GM19372 (cell line): ENCODE data around the gene SERPINB10.

Experiments
- ATAC-seq: cut with Tn5 transposase; IDR thresholded peaks from one replicate; pipeline ENCODE4 v1.9.1; 2021; ENCODE audit warnings: mild to moderate bottlenecking, low read depth, moderate library complexity; ENCODE audit not compliant: unreplicated experiment

Gene SERPINB10, protein sequence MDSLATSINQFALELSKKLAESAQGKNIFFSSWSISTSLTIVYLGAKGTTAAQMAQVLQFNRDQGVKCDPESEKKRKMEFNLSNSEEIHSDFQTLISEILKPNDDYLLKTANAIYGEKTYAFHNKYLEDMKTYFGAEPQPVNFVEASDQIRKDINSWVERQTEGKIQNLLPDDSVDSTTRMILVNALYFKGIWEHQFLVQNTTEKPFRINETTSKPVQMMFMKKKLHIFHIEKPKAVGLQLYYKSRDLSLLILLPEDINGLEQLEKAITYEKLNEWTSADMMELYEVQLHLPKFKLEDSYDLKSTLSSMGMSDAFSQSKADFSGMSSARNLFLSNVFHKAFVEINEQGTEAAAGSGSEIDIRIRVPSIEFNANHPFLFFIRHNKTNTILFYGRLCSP

DNA sequence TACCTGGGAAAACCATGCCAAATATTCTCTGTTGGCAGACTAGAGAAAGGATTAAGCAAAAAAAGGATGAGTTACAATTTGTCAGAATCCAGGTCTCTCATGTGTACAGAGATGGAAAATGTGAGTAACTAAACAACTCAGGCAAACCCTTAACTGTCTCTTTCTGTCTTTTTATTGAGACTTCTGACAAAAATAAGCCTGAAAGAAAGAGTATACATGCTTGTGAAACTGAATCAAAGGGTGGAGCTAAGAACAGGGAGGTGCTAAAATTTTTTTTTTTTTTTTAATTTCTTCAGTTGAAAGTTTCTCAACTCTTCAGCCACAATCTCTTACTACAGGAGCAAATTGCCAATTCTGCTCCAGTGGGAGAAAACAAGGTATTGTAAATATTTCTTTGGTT is at the start of gene SERPINB10:
SERPINB10 (plus strand) TSS at position 295 of the 400 bp plus-strand sequence. CDS start 7,553 bp downstream, outside the sequence.
- peak; percentile 77 for ATAC-seq

DNA sequence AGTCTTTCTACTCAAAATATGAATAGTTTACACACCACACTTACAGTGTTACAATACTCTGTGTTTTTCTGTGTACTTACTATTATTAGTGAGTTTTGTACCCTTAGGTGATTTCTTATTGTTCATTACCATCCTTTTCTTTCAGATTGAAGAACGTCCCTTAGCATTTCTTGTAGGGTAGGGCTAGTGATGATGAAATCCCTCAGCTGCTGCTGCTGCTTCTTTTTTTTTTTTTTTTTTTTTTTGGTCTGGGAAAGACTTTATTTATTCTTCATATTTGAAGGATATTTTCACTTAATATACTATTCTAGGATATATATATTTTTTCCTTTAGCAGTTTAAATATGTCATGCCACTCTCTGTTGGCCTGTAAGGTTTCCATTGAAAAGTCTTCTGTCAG is 49.3 kb upstream of the SERPINB10 start:
- ATAC-seq: no peak

DNA sequence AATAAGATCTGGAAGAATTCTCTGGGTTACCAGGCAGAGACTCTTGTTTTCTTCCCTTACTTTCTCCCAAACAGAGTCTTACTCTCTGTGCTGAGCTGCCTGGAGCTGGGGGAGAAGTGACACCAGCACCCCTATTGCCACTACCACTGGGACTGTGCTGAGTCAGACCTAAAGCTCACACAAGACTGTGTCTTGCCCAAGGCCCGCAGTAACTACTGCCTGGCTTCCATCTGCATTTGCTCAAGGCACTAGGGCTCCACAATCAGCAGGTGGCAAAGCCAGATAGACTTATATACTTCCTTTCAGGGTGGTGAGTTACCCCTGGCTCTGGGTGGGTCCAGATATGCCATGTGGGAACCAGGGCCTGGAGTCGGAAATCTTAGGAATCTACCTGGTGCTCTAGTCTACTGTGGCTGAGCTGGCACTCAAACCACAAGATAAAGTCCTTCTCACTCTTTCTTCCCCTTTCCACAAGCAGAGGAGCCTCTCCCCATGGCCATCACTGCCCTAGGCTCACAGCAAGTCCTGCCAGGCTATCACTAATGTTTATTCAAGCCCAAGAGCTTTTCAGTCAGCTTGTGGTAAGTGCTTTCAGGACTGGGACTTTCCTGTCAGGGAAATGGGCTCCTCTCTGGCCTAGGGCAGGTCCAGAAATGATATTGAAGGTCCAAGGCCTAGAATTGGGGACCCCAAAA is 47.8 kb upstream of the SERPINB10 start:
- ATAC-seq: no peak

DNA sequence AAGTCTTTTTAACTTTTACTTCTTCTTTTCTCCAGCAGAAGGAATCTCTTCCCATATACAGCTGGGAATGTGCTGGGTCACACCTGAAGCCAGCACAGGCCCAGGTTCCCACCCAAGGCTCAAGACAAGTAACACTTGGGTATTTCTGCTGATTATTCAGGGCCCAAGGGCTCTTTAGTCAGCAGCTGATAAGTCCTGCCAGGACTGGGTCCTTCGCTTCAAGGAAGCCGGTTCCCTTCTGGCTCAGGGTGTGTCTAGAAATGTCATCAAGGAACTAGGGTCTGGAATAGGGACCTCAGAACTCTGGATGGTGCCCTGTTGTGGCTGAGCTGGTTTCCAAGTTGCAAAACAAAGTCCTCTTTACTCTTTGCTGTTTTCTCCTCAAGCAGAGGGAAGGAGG is 47.2 kb upstream of the SERPINB10 start:
- no peak for ATAC-seq

DNA sequence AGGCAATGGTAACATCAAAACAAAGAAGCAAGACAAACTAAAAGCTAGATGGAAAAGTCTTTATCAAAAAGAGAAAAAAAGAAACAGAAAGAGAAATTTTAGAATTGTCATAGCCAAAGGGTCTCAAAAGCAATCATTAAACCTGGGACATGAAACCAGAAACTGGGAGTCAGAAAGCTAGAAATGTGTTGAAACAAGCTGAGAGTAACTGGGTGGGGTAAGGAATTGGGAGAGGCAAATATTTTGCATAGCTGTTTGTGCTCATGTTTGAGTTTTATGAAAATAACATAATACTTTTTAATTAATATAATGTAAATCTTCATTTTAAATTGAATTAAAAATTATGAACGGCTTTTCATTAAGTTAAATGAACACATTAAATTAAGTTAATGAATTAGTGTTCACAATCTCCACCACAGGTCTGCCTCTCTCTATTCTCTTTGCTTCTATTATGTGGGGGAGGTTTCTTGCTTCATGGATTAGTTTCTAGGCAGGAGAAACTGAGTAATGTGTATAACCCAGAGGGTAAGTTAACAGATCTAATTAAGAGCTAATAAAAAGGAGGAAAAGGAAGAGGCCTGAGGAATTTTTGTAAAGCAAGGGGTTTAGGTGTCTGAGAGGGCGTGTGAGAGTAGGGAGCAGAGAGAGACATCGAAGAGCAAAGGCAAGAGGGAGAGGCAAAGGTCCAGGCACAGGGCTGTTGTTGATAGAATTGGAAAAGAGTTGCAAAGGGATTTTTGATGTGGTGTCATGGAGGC is 40.2 kb upstream of the SERPINB10 start:
- no peak for ATAC-seq

DNA sequence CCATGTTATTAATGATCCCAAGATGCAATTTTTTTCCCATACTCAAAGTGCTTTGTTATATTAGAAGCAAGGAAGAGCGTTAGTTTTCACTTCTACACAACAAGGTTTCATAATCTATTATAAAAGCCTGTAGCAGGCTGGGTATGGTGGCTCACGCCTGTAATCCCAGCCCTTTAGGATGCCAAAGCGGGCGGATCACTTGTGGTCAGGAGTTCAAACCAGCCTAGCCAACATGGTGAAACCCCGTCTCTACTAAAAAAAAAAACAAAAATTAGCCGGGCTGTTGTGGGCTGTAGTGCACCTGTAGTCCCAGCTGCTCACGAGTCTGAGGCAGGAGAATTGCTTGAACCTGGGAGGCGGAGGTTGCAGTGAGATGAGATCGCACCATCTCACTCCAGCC is 39.2 kb upstream of the SERPINB10 start:
- ATAC-seq: no peak

DNA sequence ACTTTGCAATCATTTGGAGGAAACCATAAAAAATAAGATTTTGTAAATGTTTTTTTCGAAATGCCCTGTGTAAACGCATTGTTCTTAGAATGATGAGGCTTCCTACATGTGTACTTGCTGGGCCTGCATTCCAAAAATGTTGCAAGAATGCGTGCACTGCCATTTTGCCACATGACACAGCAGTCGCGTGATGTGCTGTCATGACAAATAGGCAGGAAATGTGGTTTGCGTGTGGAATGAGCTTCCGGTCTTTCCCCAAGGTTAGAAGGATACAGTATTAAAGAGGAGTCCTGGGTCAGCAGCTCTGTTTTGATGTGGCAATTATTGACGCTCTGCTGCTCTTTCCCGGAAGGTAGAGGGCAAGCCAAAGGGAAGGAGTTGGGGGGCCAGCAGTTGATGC is 38.4 kb upstream of the SERPINB10 start:
- ATAC-seq: no peak

DNA sequence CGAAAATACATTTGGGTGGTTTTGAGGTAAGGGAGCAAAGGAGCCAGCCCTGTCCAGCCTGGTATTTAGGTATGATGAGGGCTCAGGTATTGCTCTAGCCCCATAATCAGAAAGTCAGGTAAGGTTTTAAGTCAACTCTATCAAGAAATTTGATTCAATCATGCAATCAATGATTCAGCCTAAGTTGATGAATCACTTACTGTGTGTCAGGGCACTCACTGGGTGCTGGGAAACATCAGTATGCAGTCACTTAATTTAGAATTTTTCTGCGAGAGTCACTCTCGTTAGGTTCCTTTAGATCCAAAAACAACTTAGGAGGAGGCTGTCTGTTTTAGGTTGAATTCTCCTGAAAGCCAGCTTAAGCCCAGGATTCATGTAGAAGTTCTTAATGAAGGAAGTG is 37.9 kb upstream of the SERPINB10 start:
- no peak for ATAC-seq

DNA sequence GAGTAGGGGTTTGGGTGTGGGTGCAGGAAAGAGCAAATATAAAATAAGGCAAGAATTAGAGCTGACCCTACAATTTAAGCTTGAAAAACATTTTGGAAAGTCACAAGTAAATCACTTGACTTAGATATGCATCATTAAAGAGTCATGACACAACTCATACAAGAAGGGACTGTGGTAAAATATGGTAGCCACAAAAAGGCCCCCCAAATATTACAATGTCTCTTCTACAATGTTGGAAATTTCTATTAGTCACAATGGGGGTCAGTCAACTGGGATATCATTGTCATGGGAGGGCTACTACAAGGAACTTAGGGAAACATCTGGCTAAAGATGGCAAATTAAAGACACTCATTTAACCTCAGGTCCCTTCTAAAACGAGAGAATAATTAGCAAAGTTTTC is 35.9 kb upstream of the SERPINB10 start:
- no peak for ATAC-seq

DNA sequence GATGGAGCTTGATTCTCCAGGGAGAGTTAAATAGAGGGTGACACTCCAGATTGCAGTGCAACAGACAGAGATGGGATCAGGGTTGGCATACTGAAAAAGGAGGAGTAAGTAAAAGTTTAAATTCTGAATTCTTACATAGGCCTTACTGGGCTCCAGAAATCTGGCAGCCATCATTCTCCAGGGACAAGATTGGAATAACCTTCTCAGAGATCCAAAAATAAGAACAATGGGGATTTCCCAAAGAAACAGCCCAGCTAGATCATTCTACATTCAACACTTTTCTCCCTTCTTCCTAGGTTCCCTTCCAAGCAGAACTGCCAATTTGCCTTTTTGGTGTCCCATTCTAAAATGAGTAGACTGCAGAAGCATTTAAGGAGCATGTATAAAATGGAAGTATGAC is 35.2 kb upstream of the SERPINB10 start:
- ATAC-seq: no peak

DNA sequence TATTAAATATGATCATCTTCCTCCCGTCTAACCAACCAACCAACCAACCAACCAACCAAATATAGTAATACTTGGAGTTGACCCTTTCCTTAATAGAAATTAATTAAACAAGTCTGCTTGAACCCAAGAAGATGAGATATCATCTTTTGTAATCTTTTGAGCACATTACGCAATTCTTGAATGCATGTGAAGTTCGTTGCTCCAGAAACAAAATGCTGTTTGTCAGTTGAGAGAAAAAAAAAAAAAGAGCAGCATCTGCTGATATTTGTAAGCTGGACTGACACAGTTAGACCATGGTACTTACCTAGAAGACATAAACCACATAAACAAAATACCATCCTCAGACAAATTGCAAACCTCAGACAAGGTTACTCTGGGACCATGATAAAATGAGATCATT is 29.4 kb upstream of the SERPINB10 start:
- ATAC-seq: no peak

DNA sequence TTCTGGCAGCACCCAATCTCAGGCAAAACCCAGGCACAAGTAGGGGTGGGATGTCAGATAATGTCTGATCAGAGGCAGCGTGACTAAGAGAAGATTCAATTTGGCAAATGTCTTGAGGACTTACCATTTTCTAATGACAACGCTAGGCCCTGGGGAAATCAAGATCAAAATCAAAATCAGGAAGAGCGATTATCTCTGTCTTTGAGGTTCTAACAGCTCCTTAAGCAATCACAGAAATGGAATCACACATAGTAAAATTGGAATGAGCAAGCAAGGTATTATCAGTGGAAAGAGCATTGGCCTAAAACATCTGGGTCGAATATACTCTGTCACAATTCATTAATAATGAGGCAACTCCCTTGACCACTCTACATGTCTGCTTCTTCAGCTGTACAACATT is 28.8 kb upstream of the SERPINB10 start:
- no peak for ATAC-seq

DNA sequence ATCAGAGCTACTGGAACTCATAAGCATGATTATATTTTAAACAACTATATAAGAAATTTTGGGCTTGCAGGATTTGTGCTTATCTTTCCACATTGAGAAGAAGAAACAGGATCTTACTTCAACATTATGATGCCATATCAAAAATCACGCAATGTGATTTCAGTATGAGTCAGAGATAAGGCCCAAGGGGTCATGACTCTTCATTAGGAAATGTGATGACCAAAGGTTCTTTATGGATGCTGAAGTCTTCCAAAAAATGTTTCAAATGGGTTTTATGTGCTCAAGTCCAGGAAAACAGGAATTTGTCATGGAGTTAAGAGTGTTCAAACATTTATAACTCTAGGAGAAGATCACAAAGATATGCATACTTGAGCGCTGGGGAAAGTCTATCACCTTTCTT is 28.0 kb upstream of the SERPINB10 start:
- no peak for ATAC-seq

DNA sequence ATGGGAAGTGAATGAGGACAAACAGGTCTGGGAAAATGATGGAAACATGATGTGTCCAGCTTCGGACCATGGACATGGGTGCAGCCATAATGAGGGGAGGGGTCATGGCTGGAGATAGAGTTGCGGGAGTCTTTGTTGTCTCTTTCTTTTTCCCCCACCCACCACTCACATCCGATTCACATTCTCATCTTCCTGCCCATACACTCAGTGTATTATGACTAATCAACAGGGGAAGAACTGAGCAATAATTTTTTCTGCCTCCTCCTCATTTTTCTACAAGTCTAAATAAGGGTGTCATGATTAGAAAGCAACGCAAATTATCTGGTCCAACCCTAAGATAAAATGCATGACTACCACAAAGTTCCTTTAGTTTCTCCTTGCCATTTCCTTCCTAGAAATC is 25.9 kb upstream of the SERPINB10 start:
- no peak for ATAC-seq

DNA sequence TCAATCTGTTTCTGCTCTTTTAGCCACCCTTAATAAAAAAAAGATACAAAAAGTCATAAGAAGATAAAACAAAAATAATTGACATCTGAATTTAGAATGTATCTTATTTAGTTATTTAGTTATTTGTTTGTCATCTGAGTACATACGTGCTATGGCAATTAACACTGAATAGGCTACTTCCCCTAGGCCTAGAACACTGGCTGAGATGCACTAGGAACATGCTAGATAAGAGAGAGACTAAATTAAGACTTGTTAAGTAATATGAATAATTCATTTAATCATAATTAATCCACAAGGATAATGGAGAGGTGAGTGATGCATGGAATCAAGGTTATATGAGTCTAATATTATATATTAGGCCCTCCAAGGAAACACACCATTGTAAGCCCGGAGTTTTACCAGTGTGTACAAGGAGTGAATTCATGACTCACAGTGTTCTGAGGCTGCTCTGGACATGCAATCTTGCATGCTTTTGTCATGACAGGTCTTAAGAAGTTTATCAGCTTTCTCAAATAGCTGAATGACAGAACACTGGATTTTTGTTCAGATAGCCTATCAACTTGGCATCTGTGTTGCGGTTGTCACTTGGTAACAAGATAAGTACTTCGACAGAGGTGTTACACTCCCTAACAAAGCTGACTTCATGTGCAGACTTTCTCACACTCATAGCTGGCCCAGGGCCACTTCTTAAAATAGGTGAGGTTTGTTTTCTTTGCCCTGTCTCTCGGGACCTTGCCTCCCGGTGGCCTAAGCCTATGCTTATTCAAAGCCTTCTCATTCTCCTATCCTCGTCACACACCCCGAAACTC is 25.2 kb upstream of the SERPINB10 start:
- no peak for ATAC-seq

DNA sequence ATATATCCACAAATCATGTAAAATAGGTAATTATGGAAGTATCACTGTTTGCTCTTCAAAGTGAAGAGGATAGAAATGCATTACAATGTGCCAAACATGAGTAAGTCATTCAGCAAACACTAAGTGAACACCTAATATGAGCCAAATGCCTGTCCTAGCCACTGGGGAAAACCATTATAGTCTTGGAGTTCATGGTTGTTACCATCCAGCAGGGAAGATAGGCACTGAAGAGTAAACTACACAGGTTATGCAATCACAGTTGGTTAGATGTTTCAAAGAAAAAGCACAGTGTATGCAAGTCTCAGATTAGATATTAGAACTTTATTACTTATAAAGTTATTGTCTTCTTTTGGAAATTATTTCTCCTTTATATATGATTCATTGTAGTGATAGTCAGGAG is 24.1 kb upstream of the SERPINB10 start:
- ATAC-seq: no peak

DNA sequence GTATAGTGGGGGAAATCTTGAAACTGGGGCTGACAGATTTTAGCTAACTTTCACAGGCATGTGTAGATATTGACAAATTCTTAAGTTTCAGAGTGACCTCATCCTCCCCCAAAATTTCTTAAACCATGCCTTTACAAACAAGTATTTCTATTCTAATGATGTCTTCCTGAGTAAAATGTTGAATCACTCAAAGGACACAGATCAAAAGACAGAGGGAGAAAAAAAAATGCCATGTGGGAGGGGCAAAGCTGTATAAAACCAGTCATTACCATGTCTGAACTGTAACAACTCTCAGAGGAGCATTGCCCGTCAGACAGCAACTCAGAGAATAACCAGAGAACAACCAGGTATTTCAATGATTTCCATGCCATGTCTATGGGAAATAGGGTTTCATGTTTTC is 20.3 kb upstream of the SERPINB10 start, which contains the start of gene SERPINB2:
SERPINB2 (plus strand) TSS at position 282 of the 400 bp plus-strand sequence. CDS start 3,740 bp downstream, outside the sequence.
- no peak for ATAC-seq

DNA sequence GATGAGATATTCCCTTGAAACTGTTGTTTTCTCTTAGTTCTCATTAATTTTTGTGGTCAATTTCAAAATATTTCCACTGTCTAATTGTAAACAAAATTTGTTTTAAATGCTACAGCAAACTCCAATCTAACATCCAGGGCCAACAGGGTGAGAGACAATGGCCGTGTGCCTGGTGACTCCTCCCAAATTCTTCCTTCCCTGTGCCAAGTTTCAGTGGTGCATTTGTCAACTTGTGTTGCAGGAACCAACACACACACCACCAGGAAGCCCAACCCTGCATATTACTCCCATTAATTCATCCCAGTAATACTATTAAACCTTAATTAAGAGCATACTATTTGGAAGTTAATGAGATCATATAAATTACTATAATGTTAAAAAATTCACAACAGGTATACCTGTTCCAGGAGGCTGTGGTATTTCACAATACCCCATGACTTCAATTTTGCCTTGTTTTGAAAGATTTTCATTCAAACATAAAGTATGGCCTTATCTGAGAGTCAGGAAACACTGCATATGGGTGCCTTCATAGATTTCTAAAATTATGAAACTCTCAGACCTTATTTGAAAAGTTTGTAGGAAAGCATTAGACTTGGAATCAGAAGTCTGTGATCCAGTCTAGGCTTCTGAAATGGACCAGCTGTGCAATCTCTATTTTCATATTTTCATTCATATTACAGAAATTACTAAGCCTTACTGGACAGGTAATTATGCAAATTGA is 19.1 kb upstream of the SERPINB10 start:
- ATAC-seq: no peak

DNA sequence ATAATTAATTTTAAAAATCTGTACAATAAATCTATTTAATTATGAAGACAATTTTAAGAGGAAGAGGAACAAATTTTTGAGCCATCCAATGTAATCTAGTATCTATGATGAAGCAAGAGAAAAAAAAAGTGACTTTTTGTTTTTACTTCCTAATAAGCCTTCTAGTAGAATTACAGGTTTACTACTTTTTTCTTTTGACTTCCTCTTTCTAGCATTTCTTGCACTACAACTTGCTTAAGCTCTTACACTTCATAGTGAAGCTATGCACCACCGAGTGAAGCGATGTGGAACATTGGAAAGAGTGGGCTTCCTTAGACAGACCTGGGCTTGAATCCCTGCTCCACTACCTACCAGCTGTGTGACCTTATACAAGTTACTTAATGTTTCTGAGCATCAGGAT is 18.1 kb upstream of the SERPINB10 start:
- no peak for ATAC-seq
